Measurements from ENCODE around the gene ACSM2B. TPM values are rescaled to one million over a fixed set of nuclear protein-coding genes. Genes with fewer than 3 reads are reported as not detected.

ACSM2B gene, protein sequence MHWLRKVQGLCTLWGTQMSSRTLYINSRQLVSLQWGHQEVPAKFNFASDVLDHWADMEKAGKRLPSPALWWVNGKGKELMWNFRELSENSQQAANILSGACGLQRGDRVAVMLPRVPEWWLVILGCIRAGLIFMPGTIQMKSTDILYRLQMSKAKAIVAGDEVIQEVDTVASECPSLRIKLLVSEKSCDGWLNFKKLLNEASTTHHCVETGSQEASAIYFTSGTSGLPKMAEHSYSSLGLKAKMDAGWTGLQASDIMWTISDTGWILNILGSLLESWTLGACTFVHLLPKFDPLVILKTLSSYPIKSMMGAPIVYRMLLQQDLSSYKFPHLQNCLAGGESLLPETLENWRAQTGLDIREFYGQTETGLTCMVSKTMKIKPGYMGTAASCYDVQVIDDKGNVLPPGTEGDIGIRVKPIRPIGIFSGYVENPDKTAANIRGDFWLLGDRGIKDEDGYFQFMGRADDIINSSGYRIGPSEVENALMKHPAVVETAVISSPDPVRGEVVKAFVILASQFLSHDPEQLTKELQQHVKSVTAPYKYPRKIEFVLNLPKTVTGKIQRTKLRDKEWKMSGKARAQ
- total RNA-seq, result 0.43 TPM in 2 replicates

GRCh38 chr16:20576145-20576544 is at the start of gene ACSM2B:
Gene ACSM2B (minus strand): TSS chr16:20576367. CDS start chr16:20564845, 11,522 bp downstream.

Other genes with a start within 250 kb of the ACSM2B start
- not detected in 2 replicates for gene GP2, start 248.9 kb downstream of the ACSM2B start, total RNA-seq
- gene UMOD, start 223.7 kb downstream of the ACSM2B start, total RNA-seq, result not detected in 2 replicates
- not detected in 2 replicates for gene PDILT, start 171.6 kb downstream of the ACSM2B start, total RNA-seq
- 3.7 and 5.2 TPM in 2 replicates for gene ACSM5, start 166.8 kb downstream of the ACSM2B start, total RNA-seq
- 0.22 and 0.26 TPM in 2 replicates for gene ACSM2A, start 124.8 kb downstream of the ACSM2B start, total RNA-seq
- 0.09 TPM in 1 of 2 replicates, not detected in the other for gene ACSM1, start 121.3 kb upstream of the ACSM2B start, total RNA-seq
- 76.0 and 84.6 TPM in 2 replicates for gene THUMPD1, start 165.5 kb upstream of the ACSM2B start, total RNA-seq
- gene ACSM3, start 187.6 kb upstream of the ACSM2B start, total RNA-seq, result not detected in 2 replicates
- gene ERI2, start 230.1 kb upstream of the ACSM2B start, total RNA-seq, result 11.4 and 13.9 TPM in 2 replicates
- gene REXO5, start 230.2 kb upstream of the ACSM2B start, total RNA-seq, result 2.2 and 3.7 TPM in 2 replicates